Measurements from ENCODE around the gene DUOXA1.

Gene DUOXA1, protein sequence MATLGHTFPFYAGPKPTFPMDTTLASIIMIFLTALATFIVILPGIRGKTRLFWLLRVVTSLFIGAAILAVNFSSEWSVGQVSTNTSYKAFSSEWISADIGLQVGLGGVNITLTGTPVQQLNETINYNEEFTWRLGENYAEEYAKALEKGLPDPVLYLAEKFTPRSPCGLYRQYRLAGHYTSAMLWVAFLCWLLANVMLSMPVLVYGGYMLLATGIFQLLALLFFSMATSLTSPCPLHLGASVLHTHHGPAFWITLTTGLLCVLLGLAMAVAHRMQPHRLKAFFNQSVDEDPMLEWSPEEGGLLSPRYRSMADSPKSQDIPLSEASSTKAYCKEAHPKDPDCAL

DNA sequence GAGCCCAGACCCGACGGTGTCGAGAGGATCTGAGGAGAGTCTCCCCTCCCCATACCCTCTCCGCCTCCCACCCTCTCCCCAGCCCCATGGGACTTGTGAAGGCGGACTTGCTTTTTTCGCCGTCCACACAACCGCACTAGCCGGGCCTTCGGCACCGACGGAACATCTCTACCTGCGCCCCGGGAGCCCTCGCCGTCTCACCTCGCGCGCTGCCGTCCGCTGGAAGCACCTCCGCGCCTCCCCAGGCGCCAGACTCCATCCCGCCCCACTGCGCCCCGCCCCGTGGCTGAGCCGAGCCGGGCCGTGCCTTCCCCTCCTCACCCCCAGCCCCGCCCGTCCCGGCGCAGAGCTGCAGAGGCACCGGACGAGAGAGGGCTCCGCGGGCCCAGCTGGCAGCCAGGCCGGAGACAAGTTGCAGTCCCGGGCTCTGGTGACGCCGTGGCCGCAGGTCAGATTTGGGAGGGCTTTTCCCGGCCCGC lies at the start of gene DUOXA1, which contains the start of gene DUOX1:
Gene DUOXA1, minus strand, starts transcription at position 229 of the 479 bp plus-strand sequence. CDS start 6,865 bp downstream, outside the sequence.
Gene DUOX1, plus strand, starts transcription at position 344 of the 479 bp plus-strand sequence. CDS start 1,973 bp downstream, outside the sequence.
- no peak for DNase-seq (ENCODE audit: low read depth in 3 of 3)

DNA sequence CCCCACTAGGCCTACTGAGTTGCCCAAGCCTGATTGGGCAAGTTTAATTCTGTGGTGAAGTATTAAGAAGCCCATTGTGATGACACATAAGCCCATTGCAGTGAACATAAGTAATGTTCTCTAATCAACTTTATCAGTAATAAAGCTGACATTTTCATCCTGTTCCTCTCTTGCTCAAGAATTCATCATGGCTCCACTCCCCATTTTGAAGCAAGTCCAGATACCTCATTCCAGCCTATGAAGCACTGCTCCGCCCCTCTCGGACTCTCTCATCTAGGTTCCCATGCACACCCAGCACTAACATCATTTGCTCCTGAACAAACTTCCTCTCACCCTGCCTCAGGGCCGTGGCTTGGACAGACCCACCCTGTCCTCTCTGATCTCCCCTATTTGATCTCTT lies 47.6 kb upstream of the DUOXA1 start:
- no peak for DNase-seq (ENCODE audit: low read depth in 3 of 3)

GRCh38 chr15:45174577-45174976 lies 44.9 kb upstream of the DUOXA1 start:
- DNase-seq (ENCODE audit: low read depth in 3 of 3): no peak

GRCh38 chr15:45174069-45174468 lies 44.4 kb upstream of the DUOXA1 start:
- no peak for DNase-seq (ENCODE audit: low read depth in 3 of 3)

DNA sequence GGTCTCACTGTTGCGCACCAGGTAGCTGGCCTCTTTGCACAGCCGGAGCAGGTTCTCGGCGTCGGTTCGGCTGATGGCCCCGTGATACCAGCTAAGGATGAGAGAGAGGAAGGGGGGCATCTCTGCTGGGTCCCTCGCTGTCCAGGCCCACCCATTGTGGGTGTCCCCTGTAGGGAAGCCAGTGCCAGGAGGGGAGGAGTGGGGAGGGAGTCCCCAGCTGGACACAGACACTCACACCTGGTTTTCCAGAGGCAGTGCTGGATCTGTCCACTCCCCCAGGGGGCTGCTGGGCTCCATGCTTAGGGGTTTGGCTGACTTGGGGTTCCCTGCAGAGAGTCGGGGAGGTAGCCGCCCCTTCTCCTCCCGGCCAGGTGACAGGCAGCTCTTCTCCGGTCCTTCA lies 42.2 kb upstream of the DUOXA1 start:
- DNase-seq (ENCODE audit: low read depth in 3 of 3): no peak

GRCh38 chr15:45169608-45170480 lies 40.2 kb upstream of the DUOXA1 start:
- DNase-seq (ENCODE audit: low read depth in 3 of 3): no peak

DNA sequence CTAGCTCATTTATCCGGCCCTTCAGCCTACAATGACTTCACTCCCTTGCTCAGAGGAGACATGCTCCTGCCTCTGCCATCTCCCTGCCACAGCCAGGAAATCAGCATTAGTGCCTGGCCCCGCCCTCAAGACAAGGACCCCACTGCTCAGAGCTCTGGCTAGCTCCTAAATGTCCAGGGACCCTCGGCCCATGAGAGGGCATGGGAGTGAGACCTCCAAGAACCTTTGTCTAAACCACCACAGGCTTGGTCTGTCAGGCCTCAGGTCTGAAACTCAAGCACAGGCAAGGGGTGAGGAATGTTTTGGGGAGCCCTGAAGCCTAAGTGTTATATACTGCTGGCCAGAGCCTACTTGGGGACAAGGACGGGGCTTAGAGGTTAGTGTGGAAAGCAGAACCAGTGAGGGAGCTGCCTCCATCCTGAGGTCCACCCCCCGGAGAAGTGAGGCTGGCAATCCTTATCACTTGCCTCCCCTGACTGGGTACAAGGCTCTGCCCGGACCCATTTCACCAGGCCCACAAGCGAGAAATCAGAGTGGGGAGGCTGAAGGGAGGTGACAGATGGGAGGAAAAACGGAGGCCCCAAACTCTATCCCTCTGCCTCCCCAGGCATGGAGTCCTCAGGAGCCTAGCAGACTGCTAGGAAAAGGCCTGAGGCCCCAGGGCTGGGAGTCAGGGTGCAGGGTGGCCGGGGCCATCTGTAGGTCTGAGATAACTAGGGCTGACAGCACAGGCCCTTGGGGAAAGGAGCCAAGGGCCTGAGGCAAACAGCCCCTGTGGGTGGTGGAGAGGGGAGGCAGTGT lies 39.3 kb upstream of the DUOXA1 start:
- no peak for DNase-seq (ENCODE audit: low read depth in 3 of 3)

DNA sequence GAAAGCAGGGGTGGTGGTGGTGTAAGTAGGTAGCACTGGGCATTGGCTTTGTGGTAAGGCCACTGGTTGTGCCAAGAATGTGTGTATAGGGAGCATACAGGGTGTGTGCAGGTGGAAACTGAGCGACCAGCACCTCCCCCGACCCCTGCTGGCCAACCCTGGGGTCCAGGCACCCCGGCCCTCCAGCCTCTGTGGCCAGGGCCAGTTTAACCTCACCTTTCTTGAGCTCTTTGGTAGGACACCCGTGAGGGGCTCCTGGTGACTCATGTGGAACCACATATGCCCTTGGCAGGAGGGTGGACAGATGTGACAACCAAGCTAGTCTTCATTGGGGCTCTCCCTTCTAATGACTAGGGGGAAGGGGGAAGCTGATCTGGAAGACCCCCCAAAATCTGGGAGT lies 38.6 kb upstream of the DUOXA1 start:
- DNase-seq (ENCODE audit: low read depth in 3 of 3): no peak

DNA sequence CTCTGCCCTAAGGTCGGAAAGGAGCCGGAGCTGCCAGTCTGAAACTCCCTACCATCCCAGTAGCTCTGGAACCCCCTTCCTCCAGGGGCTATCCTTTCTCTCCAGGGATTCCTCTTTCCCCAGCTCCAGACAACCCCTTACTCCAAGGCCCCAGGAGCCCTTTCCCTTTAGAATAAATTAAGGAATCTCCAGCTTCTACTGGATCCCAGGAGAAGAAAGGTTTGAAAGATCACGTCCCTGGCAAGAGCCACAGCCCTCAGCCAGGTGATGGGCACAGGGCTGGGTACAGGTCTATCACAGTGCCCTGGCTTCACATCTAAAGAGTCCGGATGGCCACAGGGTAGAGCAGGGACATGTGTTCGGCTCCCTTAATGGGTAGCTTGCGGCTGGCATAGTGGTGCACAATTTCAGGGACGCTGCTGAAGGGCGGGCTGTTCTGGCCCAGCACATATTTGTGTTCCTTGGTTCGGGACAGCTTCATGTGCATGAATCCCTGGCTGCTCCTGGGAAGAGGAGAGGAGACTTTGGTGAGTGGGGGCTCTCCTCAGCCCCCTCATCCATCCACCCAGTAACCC lies 38.0 kb upstream of the DUOXA1 start:
- no peak for DNase-seq (ENCODE audit: low read depth in 3 of 3)

GRCh38 chr15:45166834-45167630 lies 37.4 kb upstream of the DUOXA1 start:
- peak; percentile 70 to 75 (median 73) for DNase-seq (ENCODE audit: low read depth in 3 of 3)

GRCh38 chr15:45165536-45165935 lies 35.9 kb upstream of the DUOXA1 start:
- DNase-seq (ENCODE audit: low read depth in 3 of 3): no peak

GRCh38 chr15:45164914-45165313 lies 35.2 kb upstream of the DUOXA1 start:
- DNase-seq (ENCODE audit: low read depth in 3 of 3): no peak

- DNase-seq (ENCODE audit: low read depth in 3 of 3): no peak
Measured at GRCh38 chr15:45163508-45163856, 33.8 kb upstream of the DUOXA1 start.

- peak; percentile 37 to 52 (median 41) for DNase-seq (ENCODE audit: low read depth in 3 of 3)
Measured at GRCh38 chr15:45162771-45163507, 33.3 kb upstream of the DUOXA1 start.

GRCh38 chr15:45161666-45162065 lies 32.0 kb upstream of the DUOXA1 start:
- DNase-seq (ENCODE audit: low read depth in 3 of 3): no peak

- DNase-seq (ENCODE audit: low read depth in 3 of 3): no peak
Measured at GRCh38 chr15:45157974-45158373, 28.3 kb upstream of the DUOXA1 start.

DNA sequence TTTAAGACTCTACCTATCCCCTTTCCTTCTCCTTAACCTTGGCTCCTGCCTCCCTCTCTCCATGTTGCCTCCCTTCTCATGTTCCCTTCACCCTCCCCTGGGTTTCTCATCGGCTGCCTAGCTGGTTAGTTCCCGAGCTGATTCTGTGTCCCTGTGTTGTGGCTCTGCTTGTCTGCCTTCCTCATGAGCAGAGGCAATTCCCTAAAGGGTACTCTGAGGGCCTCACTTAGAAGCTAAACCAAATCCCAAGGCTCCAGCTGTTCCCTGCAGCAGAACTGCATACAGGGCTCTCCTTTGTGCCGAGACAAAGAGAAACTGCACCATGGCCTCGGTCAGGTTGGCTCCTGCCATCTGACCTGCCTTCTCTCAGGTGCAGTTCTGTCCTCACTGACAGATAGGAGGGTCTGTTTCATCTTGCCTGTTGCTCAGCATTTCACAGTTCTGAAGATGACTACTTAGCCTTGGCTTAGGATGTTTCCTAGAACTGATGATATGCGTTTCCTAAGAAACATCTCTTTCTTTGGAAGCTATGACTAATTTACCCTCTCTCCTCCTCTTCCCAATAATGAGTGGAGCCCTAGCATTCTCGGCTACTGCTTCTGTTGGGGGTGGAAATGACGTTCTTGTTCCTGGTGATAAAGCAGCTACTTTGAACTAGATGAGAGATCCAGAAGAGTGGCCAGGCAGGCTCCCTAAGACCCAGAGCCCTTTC lies 27.2 kb upstream of the DUOXA1 start:
- DNase-seq (ENCODE audit: low read depth in 3 of 3): no peak

- no peak for DNase-seq (ENCODE audit: low read depth in 3 of 3)
Measured at GRCh38 chr15:45155739-45156138, 26.1 kb upstream of the DUOXA1 start.
